HG03139 (cell line): ENCODE measurements around the gene COL4A2.

Source experiments
- ATAC-seq: cut with Tn5 transposase; IDR thresholded peaks from one replicate; pipeline ENCODE4 v1.9.1; 2021; ENCODE audit not compliant: unreplicated experiment

Gene COL4A2

DNA sequence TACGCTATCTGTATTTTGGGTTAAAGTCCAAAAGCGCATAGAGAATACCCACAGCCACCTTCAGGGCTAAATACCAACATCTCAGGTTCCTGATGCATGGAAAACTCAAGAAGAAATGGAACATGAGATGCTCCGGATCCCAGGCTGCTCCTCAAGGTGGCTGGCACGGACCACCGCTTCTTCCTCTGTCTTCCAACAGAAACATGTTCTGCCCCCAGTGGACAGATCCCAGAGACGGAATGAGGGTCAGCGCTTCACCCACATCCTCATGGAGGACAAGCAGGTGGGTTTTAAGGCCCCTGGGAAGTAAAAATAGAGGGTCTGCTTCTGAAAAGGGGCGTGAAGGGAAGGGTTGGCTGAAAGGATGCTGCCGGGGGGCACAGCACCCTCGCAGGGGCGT is 17.4 kb upstream of the COL4A2 start:
- no peak for ATAC-seq

- ATAC-seq, result no peak
Measured at GRCh38 chr13:110290153-110290552, 16.9 kb upstream of the COL4A2 start.

DNA sequence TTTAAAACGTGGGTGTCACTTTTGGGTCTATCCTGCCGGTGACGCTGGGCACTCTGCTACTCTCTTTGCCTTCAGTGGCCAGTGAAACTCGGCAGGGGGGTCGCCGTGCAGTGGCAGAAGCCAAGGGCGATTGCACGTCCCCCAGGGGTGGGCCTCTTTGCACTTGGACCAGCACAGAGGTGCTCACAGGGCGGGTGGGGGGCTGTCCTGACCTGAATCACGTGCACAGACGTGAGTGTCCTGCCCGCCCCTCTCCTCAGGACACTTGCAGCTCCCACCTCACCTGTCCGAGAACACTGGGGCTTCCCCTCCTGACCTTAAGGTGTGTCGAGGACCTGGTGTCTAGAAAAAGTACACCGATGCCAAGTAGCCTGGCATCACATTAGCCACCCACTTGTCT is 16.3 kb upstream of the COL4A2 start:
- ATAC-seq, result no peak

- no peak for ATAC-seq
Measured at GRCh38 chr13:110291286-110291685, 15.8 kb upstream of the COL4A2 start.

- no peak for ATAC-seq
Measured at GRCh38 chr13:110293037-110293436, 14.0 kb upstream of the COL4A2 start.

DNA sequence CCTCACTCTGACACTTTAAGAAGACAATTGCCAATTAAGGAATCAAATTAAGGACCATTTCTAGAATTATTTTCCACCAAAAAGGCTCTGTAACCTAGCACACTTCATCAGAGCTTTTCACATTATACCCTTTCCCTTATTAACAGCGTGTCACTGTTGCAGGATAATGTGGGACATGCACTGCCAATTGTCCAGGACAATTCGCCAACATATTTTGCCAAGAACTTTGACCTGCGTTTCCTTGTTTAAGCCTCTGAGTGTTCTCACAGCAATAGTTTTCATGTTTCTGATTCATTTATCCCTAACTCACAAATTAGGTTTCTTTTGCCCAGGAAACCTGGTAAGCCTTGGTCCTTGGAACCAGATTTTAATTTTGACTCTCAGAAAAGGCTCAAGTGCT is 13.4 kb upstream of the COL4A2 start:
- no peak for ATAC-seq

GRCh38 chr13:110294146-110294545 is 12.9 kb upstream of the COL4A2 start:
- no peak for ATAC-seq

- no peak for ATAC-seq
Measured at GRCh38 chr13:110294622-110295021, 12.5 kb upstream of the COL4A2 start.

GRCh38 chr13:110297011-110297410 is 10.1 kb upstream of the COL4A2 start:
- no peak for ATAC-seq

DNA sequence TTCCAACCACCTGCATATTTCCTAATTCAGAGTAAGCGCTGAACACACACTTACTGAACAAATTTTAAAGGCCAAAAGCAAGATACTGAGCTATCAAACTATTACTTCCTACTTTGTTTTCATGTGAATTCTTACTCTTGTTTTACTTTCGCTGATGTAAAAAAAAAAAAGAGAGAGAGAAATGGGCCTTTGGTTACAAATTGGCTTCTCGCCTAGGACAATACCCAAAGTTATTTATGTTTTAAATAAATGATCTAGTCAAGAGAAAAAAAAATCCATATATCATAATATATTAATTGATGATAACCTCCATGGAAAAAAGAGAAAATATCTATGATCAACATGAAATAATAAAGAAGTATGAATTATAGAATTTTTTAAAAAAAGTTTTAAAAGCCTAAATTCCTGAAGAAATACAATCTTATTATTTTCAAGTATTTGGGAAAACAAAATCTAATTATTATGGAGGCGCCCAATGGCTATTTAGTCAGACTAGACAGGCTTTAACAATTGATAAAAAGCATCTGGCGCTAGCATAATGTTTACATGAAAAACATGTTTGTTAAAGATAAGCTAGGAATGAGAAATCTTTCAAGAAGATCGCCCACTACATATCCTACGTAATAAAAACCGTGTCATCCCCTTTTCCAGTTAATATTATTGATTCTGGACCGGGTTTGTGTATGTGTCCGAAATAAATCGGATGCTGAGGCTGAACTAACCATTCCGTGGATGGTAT is 9.1 kb upstream of the COL4A2 start:
- ATAC-seq, result no peak

- ATAC-seq, result no peak
Measured at GRCh38 chr13:110298505-110299282, 8.4 kb upstream of the COL4A2 start.

GRCh38 chr13:110299283-110299840 is 7.7 kb upstream of the COL4A2 start:
- no peak for ATAC-seq

DNA sequence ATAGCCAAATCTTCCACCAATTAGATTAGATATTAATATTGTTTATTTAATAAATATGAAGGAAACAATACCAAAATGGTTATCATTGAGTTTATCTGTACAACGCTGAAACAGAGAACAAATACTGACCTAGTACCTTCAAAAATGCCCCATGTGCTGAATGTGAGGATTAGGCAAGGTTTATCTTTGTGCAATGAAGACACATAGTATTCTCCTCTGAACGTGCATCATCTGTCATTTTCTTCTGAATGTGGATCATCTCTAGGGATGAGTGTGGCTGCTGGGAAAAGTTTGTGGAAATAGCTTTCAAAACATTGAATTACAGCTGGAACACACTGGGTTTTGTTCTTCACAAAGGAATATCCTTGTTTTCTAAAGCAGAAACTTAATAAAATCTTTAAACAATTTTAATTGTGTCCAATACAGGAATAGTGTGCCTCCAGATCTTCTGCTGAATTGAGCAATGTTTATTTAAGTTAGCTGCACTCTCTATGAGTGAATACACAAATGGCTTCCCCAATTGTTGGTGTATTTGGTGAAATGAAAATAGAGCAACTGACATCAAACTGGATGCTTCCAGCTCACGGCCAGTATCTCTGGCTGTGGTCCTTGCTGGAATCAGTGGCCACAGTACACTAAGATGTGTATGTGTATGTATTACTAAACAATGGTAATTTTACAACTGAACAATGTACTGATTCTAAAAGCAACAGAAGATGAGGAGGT is 6.8 kb upstream of the COL4A2 start:
- no peak for ATAC-seq

GRCh38 chr13:110301083-110301482 is 6.0 kb upstream of the COL4A2 start:
- no peak for ATAC-seq

GRCh38 chr13:110301606-110302553 is 5.2 kb upstream of the COL4A2 start:
- ATAC-seq, result no peak

DNA sequence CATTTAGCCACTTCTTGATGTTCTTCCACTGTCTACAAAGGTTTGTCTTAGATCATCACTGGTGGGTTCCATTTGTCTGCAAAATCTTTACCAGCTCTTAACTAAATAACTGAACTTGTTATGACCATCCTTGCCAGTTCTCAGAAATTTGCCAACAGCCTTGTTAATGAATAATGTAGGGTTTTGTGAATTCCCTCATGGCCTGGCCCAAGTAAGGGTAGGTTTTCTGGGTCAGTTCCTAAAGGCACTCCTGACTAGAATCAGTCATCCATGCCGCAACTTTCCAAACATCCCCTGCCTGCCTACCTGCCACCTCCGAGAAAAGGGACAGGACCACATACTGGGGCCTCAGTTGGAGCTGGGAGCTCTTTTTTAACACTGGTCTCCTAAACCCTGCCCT is 4.1 kb upstream of the COL4A2 start:
- no peak for ATAC-seq

DNA sequence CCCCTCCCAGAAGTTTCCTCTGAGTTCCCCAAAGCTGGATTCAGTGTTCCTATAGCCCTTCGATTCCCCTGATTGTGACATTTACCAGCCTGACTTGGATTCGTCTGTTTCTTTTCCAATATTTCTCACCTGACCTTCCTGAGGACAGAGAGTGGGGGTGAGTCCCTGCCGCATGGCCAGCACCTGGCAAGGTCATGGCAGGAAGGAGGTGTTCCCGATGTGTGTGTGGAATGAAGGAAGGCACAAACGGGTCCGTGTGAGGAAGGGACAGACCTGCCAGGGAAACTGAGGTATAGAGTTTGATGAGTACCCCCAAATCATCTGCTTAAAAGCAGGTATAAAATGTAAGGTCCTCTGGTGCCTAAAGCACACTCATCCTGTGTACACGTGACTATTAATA is 3.4 kb upstream of the COL4A2 start:
- ATAC-seq, result no peak

DNA sequence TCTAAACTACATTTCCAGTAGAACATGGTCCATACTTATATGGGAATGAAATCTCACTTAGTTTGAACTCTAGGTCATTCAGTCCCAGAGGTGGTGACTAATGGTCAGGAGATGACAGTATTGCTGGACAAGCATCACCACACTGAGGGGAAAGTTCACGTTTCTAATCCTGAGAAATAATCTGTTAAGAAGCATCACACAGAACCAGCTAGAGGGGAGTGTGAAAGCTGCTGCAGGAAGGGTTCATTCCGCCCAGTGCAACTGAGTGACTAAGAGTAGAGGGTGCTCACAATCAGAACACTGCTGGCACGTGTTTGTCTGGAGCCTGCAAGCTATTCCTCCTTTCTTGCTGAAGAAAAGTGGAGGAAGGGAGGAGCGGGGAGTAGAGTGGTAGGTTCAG is 2.8 kb upstream of the COL4A2 start:
- ATAC-seq, result no peak

- no peak for ATAC-seq
Measured at GRCh38 chr13:110305001-110305400, 2.1 kb upstream of the COL4A2 start.

GRCh38 chr13:110305544-110305943 is 1.5 kb upstream of the COL4A2 start:
- ATAC-seq, result no peak
